GM18499 (cell line): Measurements from ENCODE around the gene FFAR2.
"Not testable (repeated sequence)": the region's sequence is repeated elsewhere in the genome, so short reads cannot be mapped to it uniquely, and the experiment has no call there.

ENCODE experiments used
- ATAC-seq: cut with Tn5 transposase; IDR thresholded peaks from one replicate; pipeline ENCODE4 v1.9.1; 2021; ENCODE audit warnings: moderate number of reproducible peaks; ENCODE audit not compliant: insufficient read depth, unreplicated experiment

Gene FFAR2

GRCh38 chr19:35447606-35448469 is at the start of gene FFAR2:
Gene FFAR2 (plus strand): TSS chr19:35448257. CDS start chr19:35449715, 1,458 bp downstream.
- no peak for ATAC-seq

- no peak for ATAC-seq
Measured at GRCh38 chr19:35398570-35398969, 49.5 kb upstream of the FFAR2 start.

GRCh38 chr19:35399231-35399630 is 48.8 kb upstream of the FFAR2 start:
- no peak for ATAC-seq

DNA sequence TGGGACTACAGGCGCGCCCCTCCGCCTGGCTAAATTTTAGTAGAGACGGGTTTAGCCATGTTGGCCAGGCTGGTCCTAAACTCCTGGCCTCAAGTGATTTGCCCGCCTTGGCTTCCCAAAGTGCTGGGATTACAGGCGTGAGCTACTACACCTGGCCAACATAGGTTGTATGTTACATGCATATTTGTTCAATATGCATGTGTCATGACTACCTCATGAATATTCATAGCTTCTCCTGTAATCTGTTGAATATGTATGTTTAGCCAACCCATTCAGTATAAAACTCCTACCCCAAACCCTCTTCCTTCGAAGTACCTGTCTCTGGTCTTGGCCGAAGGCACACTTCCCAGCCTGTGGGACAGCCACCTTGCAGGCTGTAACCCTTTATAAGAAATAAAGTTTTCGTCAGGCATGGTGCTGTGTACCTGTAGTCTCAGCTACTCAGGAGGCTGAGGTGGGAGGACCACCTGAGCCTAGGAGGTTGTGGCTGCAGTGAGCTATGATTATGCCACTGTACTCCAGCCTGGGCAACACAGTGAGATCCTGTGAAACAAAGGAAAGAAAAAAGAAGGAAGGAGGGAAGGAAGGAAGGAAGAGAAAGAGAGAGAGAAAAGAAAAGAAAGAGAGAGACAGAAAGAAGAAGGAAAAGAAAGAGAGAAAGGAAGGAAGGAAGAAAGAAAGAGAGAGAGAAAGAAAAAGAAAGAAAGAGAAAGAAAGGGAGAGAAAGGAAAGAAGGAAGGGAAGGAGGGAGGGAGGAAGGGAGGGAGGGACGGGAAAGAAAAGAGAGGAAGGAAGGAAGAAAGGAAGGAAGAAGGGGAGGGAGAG is 47.9 kb upstream of the FFAR2 start:
- no peak for ATAC-seq

GRCh38 chr19:35400773-35401100 is 47.3 kb upstream of the FFAR2 start:
- no peak for ATAC-seq

DNA sequence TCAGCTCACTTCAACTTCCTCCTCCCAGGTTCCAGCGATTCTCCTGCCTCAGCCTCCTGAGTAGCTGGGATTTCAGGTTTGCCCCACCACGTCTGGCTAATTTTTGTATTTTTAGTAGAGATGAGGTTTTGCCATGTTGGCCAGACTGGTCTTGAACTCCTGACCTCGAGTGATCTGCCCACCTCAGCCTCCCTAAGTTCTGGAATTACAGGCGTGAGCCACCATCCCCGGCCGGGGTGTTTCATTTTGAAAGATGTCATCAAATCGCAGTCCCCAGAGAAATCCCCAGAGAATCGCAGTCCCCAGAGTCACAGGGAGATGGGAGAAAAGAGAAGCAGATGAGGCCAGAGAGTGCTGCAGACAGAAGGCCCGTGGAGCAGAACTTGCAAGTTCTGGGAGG is 46.6 kb upstream of the FFAR2 start:
- ATAC-seq = not testable (repeated sequence)

GRCh38 chr19:35403116-35403760 is 44.8 kb upstream of the FFAR2 start:
- ATAC-seq = no peak

DNA sequence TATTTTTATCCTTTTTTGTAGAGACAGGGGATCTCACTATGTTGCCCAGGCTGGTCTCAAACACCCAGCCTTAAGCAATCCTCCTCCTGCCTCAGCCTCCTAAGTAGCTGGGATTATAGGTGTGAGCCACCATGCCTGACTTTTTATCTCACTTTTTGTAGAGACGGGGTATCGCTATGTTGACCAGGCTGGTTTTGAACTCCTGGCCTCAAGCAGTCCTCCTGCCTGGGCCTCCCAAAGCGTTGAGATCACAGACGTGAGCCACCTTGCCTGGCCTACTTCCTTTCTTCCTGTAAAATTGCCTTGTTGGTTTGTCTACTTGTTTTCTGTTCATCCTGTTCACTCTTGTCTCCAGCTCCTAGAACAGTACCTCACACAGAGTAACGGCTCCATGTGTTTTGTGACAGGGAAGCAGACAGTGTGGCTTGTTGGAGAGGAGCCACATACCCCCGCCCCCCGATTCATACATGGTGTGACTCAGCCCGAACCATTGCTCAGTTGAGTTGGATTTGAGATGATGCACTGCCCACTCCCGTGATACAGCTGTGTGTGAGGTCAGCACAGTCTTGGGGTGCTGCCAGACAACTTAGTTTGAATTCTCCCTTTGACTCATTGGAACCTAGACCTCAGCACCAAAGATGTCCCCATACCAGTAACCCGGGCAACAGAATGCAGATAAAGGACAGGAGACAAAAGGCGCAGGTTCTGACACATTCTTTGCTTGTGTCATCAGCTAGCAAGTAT is 43.0 kb upstream of the FFAR2 start:
- ATAC-seq = no peak

DNA sequence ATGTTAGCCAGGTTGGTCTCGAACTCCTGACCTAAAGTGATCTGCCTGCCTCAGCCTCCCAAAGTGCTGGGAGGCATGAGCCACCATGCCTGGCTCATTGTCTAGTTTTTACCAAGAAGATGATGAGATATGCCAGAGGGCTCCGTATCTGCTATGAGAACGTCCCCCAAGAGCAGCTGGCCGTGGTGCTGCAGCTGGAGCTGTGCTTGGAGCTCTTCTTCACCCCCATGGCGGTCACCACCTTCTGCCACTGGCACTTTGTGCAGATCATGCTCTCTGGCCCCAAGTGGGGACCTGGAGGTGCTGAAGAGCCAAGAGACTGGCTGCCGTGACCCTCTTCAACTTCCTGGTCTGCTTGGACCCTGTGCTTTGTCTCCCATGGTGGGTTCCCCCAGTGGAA is 40.4 kb upstream of the FFAR2 start:
- ATAC-seq = no peak

DNA sequence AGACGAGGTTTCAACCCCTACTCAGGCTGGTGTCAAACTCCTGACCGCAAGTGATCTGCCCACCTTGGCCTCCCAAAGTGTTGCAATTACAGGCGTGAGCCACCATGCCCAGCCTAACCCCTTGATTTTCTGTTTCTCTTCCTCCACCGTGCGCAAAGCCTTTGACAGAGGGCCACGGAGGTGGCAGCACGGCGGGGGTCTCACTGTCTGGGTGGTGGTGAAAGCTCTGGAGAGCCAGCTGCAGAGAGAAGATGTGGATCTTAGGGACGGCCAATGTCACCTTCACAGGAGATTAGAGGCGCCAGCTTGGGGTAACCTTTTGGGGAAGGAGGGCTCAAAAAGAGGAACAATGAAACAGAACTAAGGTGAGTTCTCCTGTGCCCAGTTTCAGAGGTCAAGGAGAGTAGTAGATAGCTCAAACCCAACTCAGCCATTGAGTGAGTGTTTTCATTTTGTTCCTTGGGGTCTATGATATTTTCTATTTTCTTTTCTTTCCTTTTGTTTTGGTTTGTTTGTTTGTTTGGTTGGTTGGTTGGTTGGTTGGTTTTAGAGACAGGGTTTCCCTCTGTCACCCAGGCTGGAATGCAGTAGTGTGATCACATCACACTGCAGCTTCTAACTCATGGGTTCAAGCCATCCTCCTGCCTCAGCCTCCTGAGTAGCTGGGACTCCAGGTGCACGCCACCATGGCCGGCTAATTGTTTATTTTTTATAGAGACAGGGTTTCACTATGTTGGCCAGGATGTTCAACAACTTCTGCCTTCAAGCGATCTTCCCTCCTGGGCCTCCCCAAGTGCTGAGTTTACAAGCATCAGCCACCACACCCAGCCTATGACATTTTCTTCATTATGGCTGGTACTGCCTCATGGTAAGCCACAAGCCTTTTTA is 39.5 kb upstream of the FFAR2 start:
- ATAC-seq = no peak

GRCh38 chr19:35409191-35409590 is 38.9 kb upstream of the FFAR2 start:
- ATAC-seq = no peak

DNA sequence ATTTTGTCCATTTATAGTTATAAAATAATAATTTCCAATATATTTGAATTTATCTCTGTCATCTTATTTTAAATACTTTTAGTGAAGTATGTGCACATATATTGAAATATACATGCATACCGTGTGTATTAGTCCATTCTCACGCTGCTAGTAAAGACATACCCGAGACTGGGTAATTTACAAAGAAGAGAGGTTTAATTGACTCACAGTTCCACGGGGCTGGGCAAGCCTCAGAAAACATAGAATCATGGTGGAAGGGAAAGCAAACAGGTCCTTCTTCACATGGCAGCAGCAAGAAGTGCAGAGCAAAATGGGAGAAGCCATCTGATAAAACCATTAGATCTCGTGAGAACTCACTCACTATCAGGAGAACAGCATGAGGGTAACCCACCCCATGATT is 37.6 kb upstream of the FFAR2 start:
- no peak for ATAC-seq

DNA sequence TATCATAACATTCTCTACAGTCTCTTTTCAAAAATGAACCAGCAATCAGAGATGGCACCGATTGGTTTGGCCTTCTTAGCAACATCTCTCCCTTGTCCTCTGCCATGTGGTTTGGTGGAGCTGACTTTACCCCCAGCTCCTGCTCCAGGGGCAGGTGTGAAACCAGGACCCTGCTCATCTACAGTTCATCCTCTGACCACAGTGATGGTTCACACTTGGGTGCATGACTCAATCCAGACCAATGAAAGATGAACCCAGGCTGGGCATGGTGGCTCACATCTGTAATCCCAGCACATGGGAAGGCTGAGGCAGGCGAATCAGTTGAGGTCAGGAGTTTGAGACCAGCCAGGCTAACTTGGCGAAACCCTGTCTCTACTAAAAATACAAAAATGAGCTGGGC is 33.6 kb upstream of the FFAR2 start:
- ATAC-seq = no peak

- no peak for ATAC-seq
Measured at GRCh38 chr19:35416331-35416730, 31.7 kb upstream of the FFAR2 start.

- ATAC-seq = no peak
Measured at GRCh38 chr19:35417278-35417677, 30.8 kb upstream of the FFAR2 start.

DNA sequence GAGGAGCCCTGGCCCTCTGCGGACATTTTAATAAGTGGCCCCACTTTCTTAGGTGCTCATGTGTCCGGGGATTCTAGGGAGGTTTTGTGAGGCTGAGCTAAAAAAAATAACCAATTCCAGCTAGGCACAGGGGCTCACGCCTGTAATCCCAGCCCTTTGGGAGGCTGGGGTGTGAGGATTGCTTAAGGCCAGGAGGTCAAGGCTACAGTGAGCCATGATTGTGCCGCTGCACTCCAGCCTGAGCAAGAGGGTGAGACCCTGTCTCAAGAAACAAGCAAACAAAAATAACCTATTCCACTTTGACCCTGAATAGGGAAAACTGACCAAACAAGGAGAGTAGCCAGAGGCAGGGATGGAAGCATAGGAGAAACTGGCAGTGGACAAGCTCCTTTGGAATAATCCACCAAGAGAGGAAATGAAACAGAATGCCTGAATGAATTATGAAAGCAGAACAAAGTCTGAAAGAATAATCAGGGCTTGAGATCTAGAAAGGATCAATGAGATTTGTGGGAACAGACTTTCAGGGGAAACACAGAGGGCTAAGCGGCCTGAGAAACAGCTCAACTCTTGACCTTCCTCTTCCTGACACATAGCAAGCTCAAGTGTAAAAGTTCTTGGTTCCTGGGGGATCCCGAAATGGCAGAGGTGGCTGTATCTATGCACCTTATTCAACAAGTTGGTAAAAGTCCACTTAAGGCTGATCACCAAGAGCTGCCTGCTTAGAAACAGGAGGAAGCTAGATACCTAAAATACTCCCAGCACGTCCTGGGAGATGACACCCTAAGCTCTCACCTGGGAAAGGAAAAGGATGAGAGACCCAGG is 30.1 kb upstream of the FFAR2 start:
- no peak for ATAC-seq

GRCh38 chr19:35419046-35419445 is 29.0 kb upstream of the FFAR2 start:
- ATAC-seq = no peak

DNA sequence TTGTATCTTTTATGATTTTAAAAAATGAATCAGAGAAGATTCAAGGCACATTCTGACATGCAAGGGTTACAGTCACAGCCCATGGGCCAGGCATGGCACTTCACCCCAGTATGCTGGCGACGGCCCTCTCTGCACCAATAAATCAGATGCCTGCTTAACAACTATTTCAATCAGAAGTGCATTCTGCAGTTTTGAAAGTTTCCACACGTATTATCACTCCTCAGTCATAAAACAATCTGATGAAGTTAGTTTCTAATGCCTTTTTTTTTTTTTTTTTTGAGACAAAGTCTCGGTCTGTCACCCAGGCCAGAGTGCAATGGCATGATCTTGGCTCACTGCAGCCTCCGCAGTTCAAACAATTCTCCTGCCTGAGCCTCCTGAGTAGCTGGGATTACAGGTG is 28.3 kb upstream of the FFAR2 start:
- no peak for ATAC-seq

DNA sequence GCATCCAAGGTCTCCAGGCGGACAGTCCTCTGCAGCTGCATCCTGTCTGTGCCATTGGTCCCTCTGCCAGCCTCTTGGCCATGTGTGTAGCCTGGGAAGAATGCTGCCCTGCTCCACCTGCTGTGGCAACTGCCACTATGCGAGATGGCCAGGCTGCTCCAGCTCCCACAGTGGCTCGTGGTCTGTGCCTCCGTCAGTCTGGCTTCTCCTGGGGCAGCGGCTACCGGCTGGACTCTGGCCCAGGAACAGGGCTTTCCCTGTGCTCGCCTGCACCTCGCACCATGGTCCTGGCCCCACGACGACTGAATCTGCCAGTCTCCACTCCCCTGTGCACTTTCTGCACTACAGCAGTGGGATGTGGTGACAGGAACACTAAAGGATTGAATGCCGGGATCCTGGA is 26.7 kb upstream of the FFAR2 start:
- no peak for ATAC-seq
